CD4-positive, alpha-beta T cell (primary cell): ENCODE results near the gene B4GALT4. TPM values are rescaled to one million over a fixed set of nuclear protein-coding genes. Genes with fewer than 3 reads are reported as not detected.

ENCODE experiments used
- ATAC-seq: fragments of 200-7000 bp; cut with Tn5 transposase; one replicate; pipeline ENCODE4 v1.10.0; 2022; ENCODE audit warnings: mild to moderate bottlenecking; ENCODE audit not compliant: poor library complexity
- CTCF ChIA-PET: fragments of 350-600 bp; sonication (Branson Sonifier 250); formaldehyde crosslinking; loops from one replicate; lab custom pipeline; 2021; ENCODE audit warnings: antibody characterized with exemption, inconsistent platforms; lab: Charles Lee
- POLR2A ChIA-PET: fragments of 350-600 bp; sonication (Branson Sonifier 250); formaldehyde crosslinking; loops from one replicate; lab custom pipeline; 2021; ENCODE audit warnings: antibody characterized with exemption, inconsistent platforms; lab: Charles Lee
- DNase-seq, 14 experiments: peaks; one replicate each; pipeline ENCODE4 v3.0.0-alpha.2; 2013 to 2020; ENCODE audit warnings: mixed read lengths in 2 of 14
- H3K27ac ChIP-seq, 2 donors: one replicate each; pipeline versions ENCODE4 v1.5.1 to v1.7.0; 2013; ENCODE audit warnings: low read length in 2 of 2, low read depth in 1 of 2, mild to moderate bottlenecking in 1 of 2
- H3K27me3 ChIP-seq, 2 experiments: 1 replicate in 1 of 2; 2 replicates in 1 of 2; pipeline versions ENCODE4 v1.6.1 to v1.7.0; 2013; ENCODE audit warnings: low read length in 2 of 2, control low read depth in 1 of 2, mild to moderate bottlenecking in 1 of 2, moderate library complexity in 1 of 2; ENCODE audit not compliant: insufficient read depth in 2 of 2, control insufficient read depth in 1 of 2
- H3K36me3 ChIP-seq: one replicate; pipeline ENCODE4 v1.6.1; 2013; ENCODE audit warnings: low read length, control low read depth; ENCODE audit not compliant: insufficient read depth
- H3K4me1 ChIP-seq: one replicate; pipeline ENCODE4 v1.6.1; 2013; ENCODE audit warnings: low read length, control low read depth; ENCODE audit not compliant: insufficient read depth
- H3K4me3 ChIP-seq: one replicate; pipeline ENCODE4 v1.5.1; 2013; ENCODE audit warnings: mild to moderate bottlenecking, low read length, moderate library complexity
- H3K9me3 ChIP-seq, 2 experiments: 1 replicate in 1 of 2; 2 replicates in 1 of 2; pipeline versions ENCODE4 v1.6.1 to v1.7.0; 2013; ENCODE audit warnings: low read length in 2 of 2, mild to moderate bottlenecking in 2 of 2, control low read depth in 1 of 2, moderate library complexity in 1 of 2; ENCODE audit not compliant: control insufficient read depth in 1 of 2, insufficient read depth in 1 of 2
- H3K27ac Mint-ChIP-seq: one replicate; pipeline ENCODE4 v1.8.0; 2020; ENCODE audit warnings: mixed read lengths
- H3K27me3 Mint-ChIP-seq: one replicate; pipeline ENCODE4 v1.8.0; 2021; ENCODE audit warnings: mixed read lengths
- H3K36me3 Mint-ChIP-seq: one replicate; pipeline ENCODE4 v1.8.0; 2021; ENCODE audit warnings: low read depth, mixed read lengths
- H3K4me1 Mint-ChIP-seq: one replicate; pipeline ENCODE4 v1.8.0; 2021; ENCODE audit warnings: low read depth, mixed read lengths
- H3K4me3 Mint-ChIP-seq: one replicate; pipeline ENCODE4 v1.8.0; 2020; ENCODE audit warnings: mild to moderate bottlenecking, mixed read lengths
- H3K9me3 Mint-ChIP-seq: one replicate; pipeline ENCODE4 v1.8.0; 2020; ENCODE audit warnings: mixed read lengths
- CTCF ChIP-seq: fragments of 200-600 bp; IDR thresholded peaks from one replicate; pipeline ENCODE4 v1.8.0; 2022; ENCODE audit warnings: antibody characterized with exemption, mild to moderate bottlenecking
- intact Hi-C, 2 experiments: fragments of 100-400 bp; cut with DNase I in 1 of 2; cut with micrococcal nuclease in 1 of 2; formaldehyde crosslinking; loops; one replicate each; pipeline versions ENCODE4 v1.15.1 to v1.9.0; 2023 to 2025; cut with DNase I, micrococcal nuclease
- total RNA-seq, 174 experiments: library from RNA in 2 of 174; stranded (reverse) in 2 of 174; gene quantifications; one replicate each; pipeline ENCODE4 v1.2.3 and lab custom pipeline; 2021 to 2026

The B4GALT4 gene
- total RNA-seq, 2 experiments from 2014 or later: 26.2 to 29.5 TPM

- Histone ChIP-seq H3K9me3 (no peaks in the 10 kb centered on the region), H3K4me3 (no peak overlapping the region), H3K27me3 (no peaks in the 10 kb centered on the region), H3K27ac (peak overlapping the region in 1 of 2 donors; percentile 47), H3K4me1 (peaks cover 55% of the 10 kb centered on the region), H3K36me3 (peaks cover 43% of the 10 kb centered on the region)
- no peak for TF ChIP-seq CTCF
- POLR2A ChIA-PET: interaction anchor here (0.8 to 2.1 kb wide), 4 partner anchors 18 to 261 kb away, joined by 3 to 8 read pairs (median 6); partner anchors contain the start of genes ARHGAP31 and TIMMDC1
- Mint-ChIP-seq H3K36me3 (peaks cover 46% of the 10 kb centered on the region), H3K4me3 (peak overlapping the region; percentile 80), H3K27ac (peak overlapping the region; percentile 83), H3K9me3 (no peaks in the 10 kb centered on the region), H3K27me3 (no peaks in the 10 kb centered on the region), H3K4me1 (peaks cover 80% of the 10 kb centered on the region)
- ATAC-seq (no peak), DNase-seq (no peak)
- intact Hi-C loops: loop anchor here in 1 of 2 experiments (5.0 kb wide), 1 partner anchor 35 kb away; no protein-coding TSS in a partner anchor
- CTCF ChIA-PET: interaction anchor here (1.2 to 2.3 kb wide), 2 partner anchors 18 to 116 kb away, joined by 3 to 4 read pairs; no protein-coding TSS in a partner anchor
Measured at GRCh38 chr3:119237299-119237698, 3.4 kb downstream of the B4GALT4 start.

- intact Hi-C loops: loop anchor here in 1 of 2 experiments (5.0 kb wide), 1 partner anchor 34 kb away; no protein-coding TSS in a partner anchor
- Mint-ChIP-seq H3K27me3 (no peaks in the 10 kb centered on the region), H3K4me3 (peak overlapping the region; percentile 80), H3K27ac (peak overlapping the region; percentile 83), H3K4me1 (peaks cover 85% of the 10 kb centered on the region), H3K9me3 (no peaks in the 10 kb centered on the region), H3K36me3 (peaks cover 51% of the 10 kb centered on the region)
- Histone ChIP-seq H3K4me1 (peaks cover 57% of the 10 kb centered on the region), H3K4me3 (no peak overlapping the region), H3K27ac (peak overlapping the region in 1 of 2 donors; percentile 47), H3K27me3 (no peaks in the 10 kb centered on the region), H3K36me3 (peaks cover 49% of the 10 kb centered on the region), H3K9me3 (no peaks in the 10 kb centered on the region)
- ChIA-PET POLR2A (interaction anchor here (0.6 to 2.1 kb wide), 5 partner anchors 18 to 262 kb away, joined by 3 to 8 read pairs (median 5); partner anchors contain the start of genes ARHGAP31 and TIMMDC1), CTCF (interaction anchor here (1.2 to 2.3 kb wide), 2 partner anchors 17 to 116 kb away, joined by 3 to 4 read pairs; no protein-coding TSS in a partner anchor)
- ATAC-seq (no peak), DNase-seq (peak in 5 of 14 experiments; percentile 33 to 62 (median 35))
- TF ChIP-seq CTCF: no peak
Measured at GRCh38 chr3:119236756-119237155, 3.9 kb downstream of the B4GALT4 start.

- H3K4me3 Mint-ChIP-seq: peak overlapping the region; percentile 68
- CTCF ChIA-PET: no interaction called here
- Histone ChIP-seq H3K36me3 (peaks cover 62% of the 10 kb centered on the region), H3K9me3 (no peaks in the 10 kb centered on the region), H3K4me1 (peaks cover 52% of the 10 kb centered on the region), H3K27ac (peak overlapping the region; percentile 19 to 38), H3K27me3 (no peaks in the 10 kb centered on the region), H3K4me3 (no peak overlapping the region)
- H3K36me3 Mint-ChIP-seq: peaks cover 65% of the 10 kb centered on the region
- H3K4me1 Mint-ChIP-seq: peaks cover 90% of the 10 kb centered on the region
- ATAC-seq (no peak), DNase-seq (no peak)
- no peak for TF ChIP-seq CTCF
- intact Hi-C loops: loop anchor here in 1 of 2 experiments (5.0 kb wide), 1 partner anchor 33 kb away; no protein-coding TSS in a partner anchor
- H3K27me3 Mint-ChIP-seq: no peaks in the 10 kb centered on the region
- POLR2A ChIA-PET: interaction anchor here (1.6 kb wide), 1 partner anchor 16 kb away, joined by 7 read pairs; no protein-coding TSS in a partner anchor
- peak overlapping the region; percentile 83 for H3K27ac Mint-ChIP-seq
- no peaks in the 10 kb centered on the region for H3K9me3 Mint-ChIP-seq
Measured at GRCh38 chr3:119235151-119235550, 5.5 kb downstream of the B4GALT4 start.
